OCI-LY7 (cell line): ENCODE measurements around the gene ST8SIA2.

ENCODE experiments used
- EZH2phosphoT487 ChIP-seq: fragments of 200-600 bp; sonication (generic); IDR thresholded peaks from 2 replicates; pipeline ENCODE4 v1.6.1; 2018; ENCODE audit warnings: low read depth, borderline replicate concordance, mild to moderate bottlenecking, mixed run types, antibody characterized with exemption, low read length, moderate library complexity, mixed read lengths
- TF ChIP-seq, protein P1 (sequence below): fragments of 200-600 bp; sonication (generic); conservative IDR thresholded peaks from 2 replicates; pipeline ENCODE4 v1.5.1; 2014; ENCODE audit warnings: mild to moderate bottlenecking, antibody characterized with exemption, low read length, moderate library complexity, mixed read lengths

GRCh38 chr15:92425578-92426225, 32.0 kb downstream of the ST8SIA2 start:
- TF ChIP-seq, protein P1, sequence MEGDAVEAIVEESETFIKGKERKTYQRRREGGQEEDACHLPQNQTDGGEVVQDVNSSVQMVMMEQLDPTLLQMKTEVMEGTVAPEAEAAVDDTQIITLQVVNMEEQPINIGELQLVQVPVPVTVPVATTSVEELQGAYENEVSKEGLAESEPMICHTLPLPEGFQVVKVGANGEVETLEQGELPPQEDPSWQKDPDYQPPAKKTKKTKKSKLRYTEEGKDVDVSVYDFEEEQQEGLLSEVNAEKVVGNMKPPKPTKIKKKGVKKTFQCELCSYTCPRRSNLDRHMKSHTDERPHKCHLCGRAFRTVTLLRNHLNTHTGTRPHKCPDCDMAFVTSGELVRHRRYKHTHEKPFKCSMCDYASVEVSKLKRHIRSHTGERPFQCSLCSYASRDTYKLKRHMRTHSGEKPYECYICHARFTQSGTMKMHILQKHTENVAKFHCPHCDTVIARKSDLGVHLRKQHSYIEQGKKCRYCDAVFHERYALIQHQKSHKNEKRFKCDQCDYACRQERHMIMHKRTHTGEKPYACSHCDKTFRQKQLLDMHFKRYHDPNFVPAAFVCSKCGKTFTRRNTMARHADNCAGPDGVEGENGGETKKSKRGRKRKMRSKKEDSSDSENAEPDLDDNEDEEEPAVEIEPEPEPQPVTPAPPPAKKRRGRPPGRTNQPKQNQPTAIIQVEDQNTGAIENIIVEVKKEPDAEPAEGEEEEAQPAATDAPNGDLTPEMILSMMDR: 0 out of 2 replicates have a peak, but pooled peaks have one; percentile 23
- TF ChIP-seq EZH2phosphoT487: no peak
